WTC11 (cell line): ENCODE data around the gene INTS4. TPM values are rescaled to one million over a fixed set of nuclear protein-coding genes. Genes with fewer than 3 reads are reported as not detected.
"Not testable (repeated sequence)": the region's sequence is repeated elsewhere in the genome, so short reads cannot be mapped to it uniquely, and the experiment has no call there.

ENCODE experiments used
- ATAC-seq: fragments of 200-7000 bp; cut with Tn5 transposase; 2 replicates; pipeline ENCODE4 v1.10.0; 2021; ENCODE audit warnings: mild to moderate bottlenecking, moderate library complexity
- CTCF ChIA-PET: fragments of 300-600 bp; sonication (Branson Sonifier 250); formaldehyde crosslinking; loops from one replicate; lab custom pipeline; 2021; ENCODE audit warnings: antibody characterized with exemption; lab: Charles Lee
- POLR2A ChIA-PET: fragments of 350-600 bp; sonication (Branson Sonifier 250); formaldehyde crosslinking; loops from one replicate; lab custom pipeline; 2021; ENCODE audit warnings: antibody characterized with exemption; lab: Charles Lee
- DNase-seq: peaks from one replicate; pipeline ENCODE4 v3.0.0; 2021; ENCODE audit warnings: low spot score
- H3K27ac Mint-ChIP-seq: 2 replicates; pipeline ENCODE4 v1.8.0; 2021; ENCODE audit warnings: mixed read lengths
- H3K27me3 Mint-ChIP-seq: 2 replicates; pipeline ENCODE4 v1.8.0; 2021; ENCODE audit warnings: low read depth, mild to moderate bottlenecking, moderate library complexity, mixed read lengths
- H3K36me3 Mint-ChIP-seq: 2 replicates; pipeline ENCODE4 v1.8.0; 2021; ENCODE audit warnings: mixed read lengths
- H3K4me1 Mint-ChIP-seq: 2 replicates; pipeline ENCODE4 v1.8.0; 2022; ENCODE audit warnings: mixed read lengths
- H3K4me3 Mint-ChIP-seq: 2 replicates; pipeline ENCODE4 v1.8.0; 2021; ENCODE audit warnings: mild to moderate bottlenecking, moderate library complexity, mixed read lengths
- H3K9me3 Mint-ChIP-seq: 2 replicates; pipeline ENCODE4 v1.8.0; 2021; ENCODE audit warnings: mixed read lengths
- AFF4 ChIP-seq: sonication (generic); formaldehyde crosslinking; IDR thresholded peaks from 2 replicates; pipeline ENCODE4 v1.8.1; 2023; ENCODE audit warnings: mild to moderate bottlenecking, missing genetic modification reagents, borderline replicate concordance
- AR ChIP-seq: fragments of 250-450 bp; sonication (Bioruptor Pico); IDR thresholded peaks from 2 replicates; pipeline ENCODE4 v1.9.0; 2021; ENCODE audit warnings: mild to moderate bottlenecking
- ESRRA ChIP-seq: sonication (generic); formaldehyde crosslinking; IDR thresholded peaks from 2 replicates; pipeline ENCODE4 v1.8.1; 2022; ENCODE audit warnings: mild to moderate bottlenecking, missing genetic modification reagents, borderline replicate concordance
- HMGXB4 ChIP-seq: sonication (generic); formaldehyde crosslinking; IDR thresholded peaks from 2 replicates; pipeline ENCODE4 v1.8.1; 2023; ENCODE audit warnings: mild to moderate bottlenecking, moderate library complexity, missing genetic modification reagents
- OVOL2 ChIP-seq: fragments of 250-450 bp; sonication (Bioruptor Pico); IDR thresholded peaks from 2 replicates; pipeline ENCODE4 v1.9.0; 2021; ENCODE audit warnings: mild to moderate bottlenecking, borderline replicate concordance
- RELA ChIP-seq: sonication (generic); formaldehyde crosslinking; IDR thresholded peaks from 2 replicates; pipeline ENCODE4 v1.8.1; 2022; ENCODE audit warnings: missing genetic modification reagents, mild to moderate bottlenecking, borderline replicate concordance
- SP1 ChIP-seq: sonication (generic); formaldehyde crosslinking; conservative IDR thresholded peaks from 2 replicates; pipeline ENCODE4 v1.8.1; 2022; ENCODE audit warnings: missing genetic modification reagents
- TEAD1 ChIP-seq: sonication (generic); formaldehyde crosslinking; IDR thresholded peaks from 2 replicates; pipeline ENCODE4 v1.8.0; 2022; ENCODE audit warnings: mild to moderate bottlenecking, missing genetic modification reagents
- ZNF512 ChIP-seq: sonication (generic); formaldehyde crosslinking; IDR thresholded peaks from 2 replicates; pipeline ENCODE4 v1.8.1; 2022; ENCODE audit warnings: missing genetic modification reagents, borderline replicate concordance
- ZNF671 ChIP-seq: fragments of 250-450 bp; sonication (Bioruptor Pico); IDR thresholded peaks from 2 replicates; pipeline ENCODE4 v1.8.0; 2021; ENCODE audit warnings: mild to moderate bottlenecking
- ZSCAN18 ChIP-seq: fragments of 250-450 bp; sonication (Bioruptor Pico); IDR thresholded peaks from 2 replicates; pipeline ENCODE4 v2.1.2; 2022; ENCODE audit warnings: mild to moderate bottlenecking, moderate library complexity
- total RNA-seq: library from RNA; stranded (reverse); gene quantifications from 3 replicates; pipeline ENCODE4 v1.2.3, GENCODE V29; 2021
- TF ChIP-seq, protein P1 (sequence below): fragments of 250-450 bp; sonication (Bioruptor Pico); IDR thresholded peaks from 2 replicates; pipeline ENCODE4 v1.9.0; 2021; ENCODE audit warnings: mild to moderate bottlenecking

Gene INTS4
- total RNA-seq, 1 experiment from 2014 or later: 34.2 TPM

DNA sequence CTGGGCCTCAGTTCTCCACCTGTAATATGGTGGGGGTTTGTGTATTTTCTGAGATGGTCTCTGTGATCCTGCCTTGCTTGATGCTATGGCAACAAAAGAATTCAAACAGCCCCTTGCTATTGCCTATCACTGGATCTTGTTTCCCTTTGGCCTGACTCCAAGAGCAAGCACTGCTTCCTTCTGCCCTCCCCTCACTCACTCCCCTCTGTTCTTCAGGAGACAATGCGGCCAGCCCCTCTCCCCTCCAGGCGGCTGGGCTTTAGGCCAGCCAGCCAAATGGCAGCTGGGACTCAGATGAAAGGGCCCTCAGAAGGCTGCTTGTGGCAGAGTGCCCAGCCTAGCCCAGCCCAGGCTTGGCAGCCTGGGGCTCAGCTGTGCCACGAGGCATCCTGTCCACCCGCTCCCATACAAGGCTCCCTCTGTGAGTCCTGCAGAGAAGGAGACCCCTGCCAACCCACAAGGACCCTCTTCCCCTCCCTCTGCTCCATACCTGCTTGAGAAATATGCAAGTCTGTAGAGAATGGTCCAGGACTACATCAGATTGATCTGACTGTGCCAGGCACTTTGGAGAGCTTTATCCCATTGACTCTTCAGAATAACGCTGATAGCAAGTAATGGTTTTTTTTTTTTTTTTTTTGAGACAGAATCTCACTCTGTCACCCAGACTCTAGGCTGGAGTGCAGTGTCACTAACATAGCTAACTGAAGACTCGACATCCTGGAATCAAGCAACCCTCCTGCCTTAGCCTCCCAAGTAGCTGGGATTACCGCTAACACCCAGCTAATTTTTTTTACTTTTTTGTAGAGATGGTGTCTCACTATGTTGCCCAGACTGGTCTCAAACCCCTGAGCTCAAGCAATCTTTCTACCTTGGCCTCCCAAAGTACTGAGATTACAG, 36.2 kb upstream of the INTS4 start:
- TF ChIP-seq SP1 (CRISPR knock-in tag) (no peak), ZNF512 (CRISPR knock-in tag) (no peak), AFF4 (CRISPR knock-in tag) (no peak), HMGXB4 (CRISPR knock-in tag) (no peak), AR (CRISPR knock-in tag) (no peak), ZSCAN18 (CRISPR knock-in tag) (no peak), OVOL2 (no peak), ZNF671 (CRISPR knock-in tag) (no peak), ESRRA (CRISPR knock-in tag) (no peak), TEAD1 (CRISPR knock-in tag) (no peak), RELA (CRISPR knock-in tag) (no peak)
- TF ChIP-seq, protein P1, sequence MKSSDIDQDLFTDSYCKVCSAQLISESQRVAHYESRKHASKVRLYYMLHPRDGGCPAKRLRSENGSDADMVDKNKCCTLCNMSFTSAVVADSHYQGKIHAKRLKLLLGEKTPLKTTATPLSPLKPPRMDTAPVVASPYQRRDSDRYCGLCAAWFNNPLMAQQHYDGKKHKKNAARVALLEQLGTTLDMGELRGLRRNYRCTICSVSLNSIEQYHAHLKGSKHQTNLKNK (CRISPR knock-in tag): no peak
- Mint-ChIP-seq H3K27me3 (no peaks in the 10 kb centered on the region), H3K4me3 (no peak overlapping the region), H3K9me3 (peaks cover 6% of the 10 kb centered on the region), H3K36me3 (no peaks in the 10 kb centered on the region), H3K4me1 (peaks cover 6% of the 10 kb centered on the region; the same call in 1 of the 2 replicates), H3K27ac (no peak overlapping the region)
- ChIA-PET CTCF (interaction anchor here (0.6 to 8.3 kb wide), 5 partner anchors 10 to 48 kb away, joined by 3 to 46 read pairs (median 4); no protein-coding TSS in a partner anchor), POLR2A (no interaction called here)
- DNase-seq (no peak), ATAC-seq (peak; percentile 63)

GRCh38 chr11:78028423-78028822, 34.0 kb upstream of the INTS4 start:
- H3K9me3 Mint-ChIP-seq, H3K27me3 Mint-ChIP-seq, H3K36me3 Mint-ChIP-seq, H3K27ac Mint-ChIP-seq, H3K4me3 Mint-ChIP-seq, H3K4me1 Mint-ChIP-seq, POLR2A ChIA-PET, DNase-seq, ATAC-seq: not testable (repeated sequence)
- CTCF ChIA-PET: interaction anchor here (3.2 kb wide), 1 partner anchor 18 kb away, joined by 10 read pairs; no protein-coding TSS in a partner anchor
